Measurements from ENCODE around the gene EVC.

Gene EVC

GRCh38 chr4:5707778-5708448, 3.1 kb upstream of the EVC start:
- H3K27ac ChIP-seq = peak overlapping the region; percentile 96
- DNase-seq = no peak
- H3K36me3 ChIP-seq = peaks cover 0 to 7% (median 6%) of the 10 kb centered on the region in 3 donors
- intact Hi-C loops (cut with DNase I; ENCODE audit: low total_unique reads) = no loop called here
- H3K9me3 ChIP-seq = no peaks in the 10 kb centered on the region
- H3K4me3 ChIP-seq = peak overlapping the region; percentile 92 to 98
- H3K27me3 ChIP-seq = no peaks in the 10 kb centered on the region
- H3K4me1 ChIP-seq = peaks cover 4 to 47% (median 32%) of the 10 kb centered on the region in 4 donors
- no peak for TF ChIP-seq CTCF (IDR thresholded peaks at IDR 0.05)

GRCh38 chr4:5708449-5709206, 2.4 kb upstream of the EVC start, which contains the start of gene EVC2:
EVC2 (minus strand) TSS chr4:5708559; CDS start chr4:5708513, 46 bp downstream.
- Histone ChIP-seq H3K27me3 (no peaks in the 10 kb centered on the region), H3K4me1 (peaks cover 4 to 48% (median 33%) of the 10 kb centered on the region in 4 donors), H3K4me3 (peak within 1 kb of the TSS; percentile 92 to 98), H3K27ac (peak within 1 kb of the TSS; percentile 96), H3K36me3 (peaks cover 0 to 7% (median 6%) of the 10 kb centered on the region in 3 donors), H3K9me3 (no peaks in the 10 kb centered on the region)
- DNase-seq = peak; percentile 71 to 86
- TF ChIP-seq CTCF (IDR thresholded peaks at IDR 0.05) = no peak
- intact Hi-C loops (cut with DNase I; ENCODE audit: low total_unique reads) = no loop called here

- Histone ChIP-seq H3K9me3 (no peaks in the 10 kb centered on the region), H3K36me3 (peaks cover 0 to 3% (median 1%) of the 10 kb centered on the region in 3 donors), H3K27me3 (no peaks in the 10 kb centered on the region), H3K4me3 (peak overlapping the region; percentile 92 to 98), H3K4me1 (peaks cover 4 to 48% (median 33%) of the 10 kb centered on the region in 4 donors), H3K27ac (peak overlapping the region; percentile 96)
- no peak for DNase-seq
- no peak for TF ChIP-seq CTCF (IDR thresholded peaks at IDR 0.05)
- intact Hi-C loops (cut with DNase I; ENCODE audit: low total_unique reads) = no loop called here
These were observed 1.8 kb upstream of the EVC start for GRCh38 chr4:5709207-5709575.

GRCh38 chr4:5710065-5710960, 688 bp upstream of the EVC start:
- TF ChIP-seq CTCF (IDR thresholded peaks at IDR 0.05) = peak; percentile 37 to 38
- intact Hi-C loops (cut with DNase I; ENCODE audit: low total_unique reads) = no loop called here
- DNase-seq = no peak
- H3K27me3 ChIP-seq = no peaks in the 10 kb centered on the region
- H3K27ac ChIP-seq = peak overlapping the region; percentile 96
- peaks cover 0 to 3% (median 0%) of the 10 kb centered on the region in 3 donors for H3K36me3 ChIP-seq
- peaks cover 4 to 48% (median 33%) of the 10 kb centered on the region in 4 donors for H3K4me1 ChIP-seq
- peak overlapping the region; percentile 56 to 64 for H3K4me3 ChIP-seq
- peaks cover 0 to 4% (median 0%) of the 10 kb centered on the region in 3 donors for H3K9me3 ChIP-seq

- TF ChIP-seq CTCF (IDR thresholded peaks at IDR 0.05) = no peak
- intact Hi-C loops (cut with DNase I; ENCODE audit: low total_unique reads) = no loop called here
- Histone ChIP-seq H3K4me3 (peak overlapping the region; percentile 56 to 64), H3K27me3 (no peaks in the 10 kb centered on the region), H3K4me1 (peaks cover 4 to 45% (median 31%) of the 10 kb centered on the region in 4 donors), H3K9me3 (peaks cover 0 to 5% (median 0%) of the 10 kb centered on the region in 3 donors), H3K36me3 (peaks cover 0 to 4% (median 0%) of the 10 kb centered on the region in 3 donors), H3K27ac (peak overlapping the region; percentile 96)
- no peak for DNase-seq
These were observed 631 bp downstream of the EVC start for GRCh38 chr4:5711479-5712184.
